Astrocyte of the spinal cord (primary cell): ENCODE results near the gene ZNF8.

ENCODE experiments used
- DNase-seq: peaks from one replicate; pipeline ENCODE4 v3.0.0; 2011; ENCODE audit warnings: low read depth, low spot score
- H3K4me3 ChIP-seq: 2 replicates; pipeline ENCODE4 v1.5.1; 2011; ENCODE audit warnings: low read depth, mild to moderate bottlenecking, low read length, moderate library complexity
- CTCF ChIP-seq: IDR thresholded peaks from 2 replicates; pipeline ENCODE4 v1.5.1; 2012; ENCODE audit warnings: low read depth, mild to moderate bottlenecking, low read length, inconsistent platforms
- in situ Hi-C: cut with HindIII; loops from 2 replicates; pipeline ENCODE4 v1.10.0; 2017; ENCODE audit warnings: low sequenced_read_pairs

ZNF8 gene

GRCh38 chr19:58330458-58330857 lies 51.7 kb downstream of the ZNF8 start:
- DNase-seq: peak; percentile 65
- in situ Hi-C loops: no loop called here
- H3K4me3 ChIP-seq: no peak overlapping the region
- no peak for TF ChIP-seq CTCF

DNA sequence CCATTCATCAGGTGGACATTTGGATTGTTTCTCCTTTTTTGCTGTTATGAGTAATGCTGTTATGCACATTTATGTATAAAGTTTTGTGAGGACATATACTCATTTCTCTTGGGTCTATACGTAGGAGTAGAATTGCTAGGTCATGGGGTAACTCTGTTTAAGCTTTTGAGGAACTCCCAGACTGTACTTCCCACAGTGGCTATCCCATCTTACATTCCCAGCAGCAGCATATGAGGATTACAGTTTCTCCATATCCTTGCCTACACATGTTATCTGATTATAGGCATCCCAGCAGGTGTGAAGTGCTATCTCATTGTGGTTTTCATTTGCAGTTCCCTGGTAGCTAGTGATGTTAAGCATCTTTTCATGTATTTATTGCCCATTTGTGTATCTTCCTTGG lies 53.9 kb downstream of the ZNF8 start:
- DNase-seq: no peak
- in situ Hi-C loops: no loop called here
- no peak for TF ChIP-seq CTCF
- no peak overlapping the region for H3K4me3 ChIP-seq

- no peak overlapping the region for H3K4me3 ChIP-seq
- in situ Hi-C loops: no loop called here
- TF ChIP-seq CTCF: no peak
- no peak for DNase-seq
Measured at GRCh38 chr19:58334691-58335249, 56.0 kb downstream of the ZNF8 start.

DNA sequence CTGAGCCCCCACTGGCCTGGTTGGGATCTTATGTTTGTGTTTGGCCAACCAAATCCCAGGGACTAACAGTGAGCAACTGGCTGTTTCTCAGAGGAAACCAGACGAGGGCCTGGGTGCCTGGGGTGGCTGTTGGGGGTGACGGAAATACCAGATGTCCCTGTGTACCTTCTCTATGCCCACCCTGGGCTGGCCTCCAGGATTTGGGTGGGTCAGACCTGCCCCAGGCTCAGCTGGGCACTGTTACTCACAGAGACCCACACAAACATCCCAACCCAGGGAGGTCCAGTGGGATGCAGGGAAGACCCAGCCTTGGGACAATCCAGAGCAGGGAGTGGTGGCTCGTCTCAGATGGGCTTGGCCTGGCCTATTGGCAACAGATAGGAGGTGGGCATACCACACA lies 56.9 kb downstream of the ZNF8 start:
- no peak for DNase-seq
- H3K4me3 ChIP-seq: no peak overlapping the region
- in situ Hi-C loops: no loop called here
- no peak for TF ChIP-seq CTCF

- no peak for TF ChIP-seq CTCF
Measured at GRCh38 chr19:58336216-58336615, 57.5 kb downstream of the ZNF8 start.

DNA sequence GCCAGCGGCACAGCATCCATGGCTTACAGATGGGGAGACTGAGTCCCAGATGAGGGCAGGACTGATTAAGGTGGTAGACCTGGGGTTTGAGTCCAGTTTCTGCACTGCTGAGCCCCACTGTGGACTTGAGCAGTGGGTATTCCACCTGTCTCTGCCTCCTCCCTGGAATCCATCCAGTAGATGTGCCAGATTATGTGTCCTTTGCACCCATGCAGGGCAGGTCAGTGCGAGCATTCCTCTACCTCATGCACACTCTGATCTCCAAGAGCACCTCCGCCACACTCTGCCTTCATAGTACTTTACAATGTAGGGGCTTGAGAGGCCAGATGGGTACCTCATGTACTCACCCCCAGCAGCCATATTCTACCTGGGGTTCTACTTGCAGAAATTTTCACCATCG lies 58.1 kb downstream of the ZNF8 start:
- TF ChIP-seq CTCF: no peak
- DNase-seq: no peak
- H3K4me3 ChIP-seq: no peak overlapping the region
- in situ Hi-C loops: no loop called here

More at GRCh38 chr19:58336216-58336615, 57.5 kb downstream of the ZNF8 start:
- H3K4me3 ChIP-seq: no peak overlapping the region
- no peak for DNase-seq
- in situ Hi-C loops: no loop called here

GRCh38 chr19:58338336-58338735 lies 59.6 kb downstream of the ZNF8 start:
- DNase-seq: no peak
- no peak for TF ChIP-seq CTCF

More at GRCh38 chr19:58338336-58338735, 59.6 kb downstream of the ZNF8 start:
- no peak overlapping the region for H3K4me3 ChIP-seq
- in situ Hi-C loops: no loop called here
